Femur (tissue), 1 donor: ENCODE results near the gene STK25.
A peak's percentile ranks its signal among the peaks of the same experiment; 100 is the strongest.

Source experiments
- DNase-seq: peaks from one replicate; pipeline ENCODE4 v3.0.0-alpha.2; 2017

The STK25 gene

DNA sequence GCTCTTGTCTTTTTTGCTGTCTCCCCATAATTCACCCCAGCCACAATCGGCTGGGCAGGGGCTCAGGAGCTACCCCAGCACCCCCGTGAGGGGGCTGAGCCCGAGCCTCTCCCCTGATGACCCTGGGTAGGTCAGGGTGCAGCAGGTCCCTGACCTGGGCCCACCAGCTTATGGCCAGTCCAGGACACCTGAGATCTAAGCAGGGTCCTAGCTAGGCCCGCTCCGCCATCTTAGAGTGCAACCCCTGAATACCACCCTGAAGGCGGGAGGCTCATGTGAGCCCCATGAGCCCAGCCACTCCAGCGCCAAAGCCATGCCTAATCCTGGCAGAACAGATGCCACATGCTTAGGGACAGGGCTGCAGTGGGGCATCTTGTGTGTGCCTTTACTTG is 16.2 kb downstream of the STK25 start:
- DNase-seq: no peak

- DNase-seq: no peak
These were observed 16.7 kb downstream of the STK25 start for GRCh38 chr2:241491549-241492173.

- no peak for DNase-seq
These were observed 17.4 kb downstream of the STK25 start for GRCh38 chr2:241490825-241491506.

- no peak for DNase-seq
These were observed 18.4 kb downstream of the STK25 start for GRCh38 chr2:241489733-241490680.

GRCh38 chr2:241489088-241489487 is 19.3 kb downstream of the STK25 start:
- DNase-seq: no peak

- no peak for DNase-seq
These were observed 23.0 kb downstream of the STK25 start for GRCh38 chr2:241485172-241485911.

DNA sequence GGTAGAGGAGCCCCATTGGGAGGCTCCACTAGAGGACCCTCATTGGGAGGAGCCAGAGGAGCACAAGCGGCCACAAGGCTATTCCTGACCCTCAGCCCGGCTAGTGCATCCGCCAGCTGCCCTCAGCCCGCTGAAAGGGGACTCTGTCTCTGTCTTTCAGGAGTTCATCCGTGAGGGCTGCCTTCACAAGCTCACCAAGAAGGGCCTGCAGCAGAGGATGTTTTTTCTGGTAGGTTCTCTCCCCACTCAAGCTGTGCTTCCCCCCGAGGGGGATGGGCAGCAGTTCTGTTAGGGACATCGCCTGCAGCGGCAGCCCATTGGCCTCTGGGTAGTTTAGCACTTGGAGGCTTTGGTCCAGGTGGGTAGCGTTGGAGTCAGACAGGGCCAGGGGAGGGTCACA is 25.1 kb downstream of the STK25 start:
- no peak for DNase-seq

DNA sequence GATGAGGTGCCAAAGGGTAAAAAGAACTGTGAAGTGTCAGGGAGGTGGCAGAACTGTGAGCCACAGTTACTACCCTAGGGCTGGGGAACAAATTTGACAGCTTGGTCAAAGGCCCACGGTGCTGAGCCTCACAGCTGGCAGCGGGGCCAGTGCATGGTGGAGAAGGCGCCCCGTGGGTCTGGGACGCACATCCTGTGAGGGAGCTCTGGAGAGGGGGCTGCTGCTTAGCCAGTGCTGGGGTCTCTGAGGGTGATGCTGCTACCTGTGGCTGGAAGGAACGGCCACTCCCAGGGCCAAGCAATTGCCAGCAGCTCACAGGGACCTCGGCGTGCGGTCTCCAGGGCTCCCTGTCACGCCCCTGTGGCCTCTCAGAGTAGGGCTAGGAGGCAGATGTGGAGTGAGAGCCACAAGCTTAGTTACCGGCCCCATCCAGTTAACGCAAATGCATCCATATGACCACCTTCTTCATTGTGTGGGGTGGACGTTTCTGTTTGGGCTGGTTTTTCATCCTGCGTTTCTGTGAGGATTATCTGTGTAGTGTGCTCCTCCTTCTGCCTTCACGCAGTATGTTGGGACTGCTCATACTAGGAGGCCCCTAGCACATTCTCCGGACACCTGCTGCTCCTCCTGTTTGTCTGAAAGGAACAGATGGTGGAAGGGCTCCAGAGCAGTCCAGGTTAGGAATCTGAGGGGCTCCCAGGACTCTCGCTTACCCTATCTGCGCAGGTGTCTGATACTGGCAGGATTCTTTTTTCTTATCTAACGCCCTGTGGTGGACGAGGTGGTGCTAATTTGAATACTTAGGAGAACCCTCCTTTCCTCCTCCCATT is 26.0 kb downstream of the STK25 start:
- DNase-seq: no peak

DNA sequence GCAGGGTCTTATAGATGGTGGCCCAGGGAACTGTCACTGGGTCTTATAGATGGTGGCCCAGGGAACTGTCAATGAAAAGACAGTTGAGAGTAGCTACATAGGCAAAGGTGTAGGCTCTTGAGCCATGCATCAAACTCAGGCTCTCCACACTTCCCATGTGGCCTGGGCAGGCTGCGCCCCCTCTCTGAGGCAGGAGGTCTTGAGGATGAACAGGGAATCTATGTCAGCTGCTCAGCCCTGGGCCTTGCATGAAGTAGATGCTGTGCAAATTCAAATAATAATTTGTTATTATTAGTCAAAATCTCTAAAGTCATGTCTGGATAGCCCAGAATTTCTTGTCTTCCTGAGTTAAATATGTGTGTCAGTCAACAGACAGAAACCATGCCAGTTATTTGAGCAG is 26.7 kb downstream of the STK25 start:
- no peak for DNase-seq

DNA sequence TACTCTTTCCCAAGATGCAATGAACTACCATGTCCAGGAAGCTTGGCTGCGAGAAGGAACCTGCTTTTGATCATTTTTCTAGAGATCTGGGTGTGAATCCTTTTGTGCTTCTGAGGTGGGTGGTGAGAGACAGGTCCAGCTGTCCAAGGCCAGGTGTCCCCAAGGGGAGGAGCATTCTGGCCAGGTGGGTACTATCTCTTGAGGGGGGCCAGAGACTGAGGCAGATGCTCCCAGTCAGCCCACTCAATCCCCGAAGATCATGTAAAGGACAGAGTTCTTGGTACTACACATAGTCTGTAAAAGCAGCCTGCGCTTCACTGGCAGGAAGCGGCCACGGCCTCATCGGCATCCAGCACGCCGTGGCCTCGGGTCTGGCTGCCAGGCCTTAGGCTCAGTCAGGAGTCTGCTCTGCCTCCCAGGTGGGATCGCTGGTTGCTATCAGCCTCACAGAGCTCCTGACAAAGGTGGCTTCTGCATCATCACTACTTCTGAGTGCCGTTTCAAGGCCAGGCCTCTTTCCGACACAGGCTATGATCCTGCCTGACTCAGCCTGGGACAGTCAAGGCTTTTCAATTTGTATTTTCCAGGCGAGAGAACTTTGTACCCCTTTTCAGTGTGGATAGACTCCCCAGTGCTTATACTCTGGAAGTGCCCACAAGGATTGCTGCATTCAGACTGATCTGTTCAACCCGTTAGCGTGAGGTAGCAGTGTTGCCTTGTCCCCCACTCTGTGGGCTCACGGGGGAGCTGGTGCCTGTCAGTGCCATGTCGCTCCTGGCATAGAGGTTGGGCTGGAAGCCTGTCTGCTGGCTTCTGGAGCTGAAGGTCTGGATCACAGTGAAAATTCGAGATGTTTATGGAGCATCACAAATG is 29.1 kb downstream of the STK25 start:
- DNase-seq: no peak

- DNase-seq: no peak
These were observed 30.2 kb downstream of the STK25 start for GRCh38 chr2:241478166-241478565.

DNA sequence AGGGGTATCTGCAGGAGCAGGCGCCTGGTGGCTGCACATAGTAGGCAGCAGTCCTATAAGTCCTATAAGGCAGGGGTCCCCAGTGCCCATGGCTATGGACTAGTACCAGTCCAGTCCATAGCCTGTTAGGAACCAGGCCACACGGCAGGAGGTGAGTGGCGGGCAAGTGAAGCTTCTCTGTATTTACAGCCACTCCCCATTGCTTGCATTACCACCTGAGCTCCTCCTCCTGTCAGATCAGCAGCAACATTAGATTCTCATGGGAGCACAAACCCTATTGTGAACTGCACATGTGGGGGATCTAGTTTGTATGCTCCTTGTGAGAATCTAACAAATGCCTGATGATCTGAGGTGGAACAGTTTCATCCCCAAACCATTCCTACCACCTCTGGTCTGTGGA is 33.1 kb downstream of the STK25 start:
- DNase-seq: no peak

GRCh38 chr2:241473399-241473798 is 35.0 kb downstream of the STK25 start:
- no peak for DNase-seq

DNA sequence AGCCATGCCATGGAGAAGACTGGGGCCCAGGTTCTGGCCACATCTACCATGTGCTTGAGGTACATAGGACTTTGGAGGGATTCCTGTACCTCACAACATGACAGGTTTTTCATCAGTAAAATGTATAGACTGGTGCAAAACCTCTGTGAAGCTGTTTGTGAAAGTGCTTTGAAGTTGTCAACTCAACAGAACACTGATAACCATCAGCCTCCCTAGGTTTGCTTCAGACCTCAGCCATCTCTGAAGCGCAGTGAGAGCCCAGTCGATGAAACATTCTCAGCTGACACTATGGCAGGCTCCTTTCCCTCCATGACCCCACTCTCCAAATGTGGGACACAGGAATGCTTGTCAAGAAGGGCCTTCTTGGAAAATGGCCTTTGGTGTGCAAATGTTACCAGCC is 38.6 kb downstream of the STK25 start:
- no peak for DNase-seq

GRCh38 chr2:241468476-241468781 is 40.0 kb downstream of the STK25 start:
- DNase-seq: no peak

DNA sequence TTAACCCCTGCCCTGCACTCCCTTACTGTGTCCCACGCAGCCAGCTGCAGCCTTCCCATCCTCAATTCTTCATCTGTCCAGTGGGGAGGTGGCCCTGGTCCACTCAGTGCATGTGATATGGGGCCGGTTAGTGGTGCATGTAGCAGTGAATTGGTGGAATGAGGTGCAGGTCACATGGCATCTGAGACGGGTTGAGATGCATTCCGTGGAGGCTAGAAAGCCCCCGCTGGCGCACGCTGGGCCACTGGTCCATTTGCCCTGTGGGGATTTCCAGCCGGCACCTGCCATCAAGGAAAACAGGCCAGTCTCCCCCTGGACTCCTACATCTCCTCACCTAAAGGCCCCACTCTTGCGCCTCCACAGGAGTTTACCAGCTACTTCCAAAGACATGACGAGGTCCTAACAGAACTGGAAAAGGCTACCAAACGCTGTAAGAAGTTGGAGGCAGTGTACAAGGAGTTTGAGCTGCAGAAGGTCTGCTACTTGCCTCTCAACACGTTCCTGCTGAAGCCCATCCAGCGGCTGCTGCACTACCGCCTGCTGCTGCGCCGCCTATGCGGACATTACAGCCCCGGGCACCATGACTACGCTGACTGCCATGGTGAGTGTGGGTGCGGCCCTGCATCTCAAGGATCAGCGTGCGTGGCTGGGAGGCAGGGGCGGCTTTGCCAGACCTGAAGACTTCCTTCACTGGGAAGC is 40.5 kb downstream of the STK25 start:
- DNase-seq: no peak

- no peak for DNase-seq
These were observed 42.2 kb downstream of the STK25 start for GRCh38 chr2:241466230-241466629.

GRCh38 chr2:241465543-241465942 is 42.8 kb downstream of the STK25 start:
- DNase-seq: no peak

DNA sequence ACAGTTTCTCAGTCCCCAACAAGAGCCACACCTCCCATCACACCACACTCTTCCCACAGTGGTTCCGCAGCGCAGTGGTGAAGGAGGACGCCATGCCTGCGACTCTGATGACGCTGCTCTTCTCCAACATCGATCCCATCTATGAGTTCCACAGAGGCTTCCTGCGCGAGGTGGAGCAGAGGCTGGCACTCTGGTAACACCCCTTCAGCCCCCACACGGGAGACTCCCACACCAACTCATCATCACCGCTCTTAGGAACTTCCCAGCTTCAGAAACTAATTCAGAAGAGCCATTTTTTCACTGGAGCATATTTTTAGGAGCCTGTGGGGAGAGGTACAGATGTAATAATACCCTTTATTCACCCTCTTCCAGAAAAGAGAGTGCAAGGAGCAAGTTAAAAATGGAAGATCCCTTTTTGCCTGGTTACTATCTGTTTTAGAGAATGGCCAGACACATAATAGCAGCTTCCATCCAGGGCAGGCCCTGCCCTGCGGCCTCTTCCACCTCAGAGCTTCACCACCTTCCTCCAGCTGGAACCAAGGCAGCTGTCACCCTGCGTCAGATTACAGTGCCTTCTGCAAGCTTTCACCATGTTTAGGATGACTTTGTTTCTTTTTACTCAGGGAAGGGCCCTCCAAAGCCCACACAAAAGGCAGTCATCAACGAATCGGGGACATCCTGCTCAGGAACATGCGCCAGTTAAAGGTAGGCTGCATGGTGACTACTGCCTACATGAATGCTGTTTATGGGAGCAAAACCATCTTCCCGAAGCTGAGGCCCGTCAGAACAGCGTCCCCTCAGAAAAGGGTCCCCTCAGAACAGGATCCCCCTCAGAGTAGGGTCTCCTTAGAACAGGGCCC is 44.9 kb downstream of the STK25 start:
- peak; percentile 41 for DNase-seq
